Stimulated activated CD8-positive, alpha-beta memory T cell treated with anti-CD3 and anti-CD28 coated beads, Interleukin-4, amount 100 ng/mL, for 48 hours (primary cell): ENCODE results near the gene NOC4L.

Experiments
- DNase-seq: peaks from one replicate; pipeline ENCODE4 v3.0.0-alpha.2; 2020

NOC4L gene

DNA sequence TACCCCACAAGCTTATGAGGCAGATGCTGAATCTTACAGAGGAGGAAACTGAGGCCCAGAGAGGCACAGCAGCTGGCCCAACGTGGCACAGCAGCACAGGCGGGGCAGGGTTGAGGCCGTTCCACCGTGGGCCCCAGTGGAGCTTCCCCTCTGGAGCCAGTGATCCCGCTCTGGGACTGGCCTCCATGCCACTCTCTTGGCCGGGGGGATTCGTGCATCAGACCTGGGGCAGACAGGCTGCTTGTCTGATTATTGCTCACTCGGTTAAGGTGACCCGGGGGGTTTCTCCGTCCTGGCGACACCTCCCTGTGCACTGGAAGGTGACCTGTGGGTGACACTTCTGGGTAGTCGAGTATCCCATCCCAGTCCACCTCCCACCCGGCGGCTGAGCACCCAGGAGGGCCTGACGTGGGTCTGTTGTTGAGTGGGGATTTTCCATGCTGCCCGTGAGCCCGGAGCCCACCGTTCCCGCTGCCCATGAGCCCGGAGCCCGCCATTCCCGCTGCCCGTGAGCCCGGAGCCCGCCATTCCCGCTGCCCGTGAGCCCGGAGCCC lies 27.8 kb downstream of the NOC4L start:
- DNase-seq, result no peak

DNA sequence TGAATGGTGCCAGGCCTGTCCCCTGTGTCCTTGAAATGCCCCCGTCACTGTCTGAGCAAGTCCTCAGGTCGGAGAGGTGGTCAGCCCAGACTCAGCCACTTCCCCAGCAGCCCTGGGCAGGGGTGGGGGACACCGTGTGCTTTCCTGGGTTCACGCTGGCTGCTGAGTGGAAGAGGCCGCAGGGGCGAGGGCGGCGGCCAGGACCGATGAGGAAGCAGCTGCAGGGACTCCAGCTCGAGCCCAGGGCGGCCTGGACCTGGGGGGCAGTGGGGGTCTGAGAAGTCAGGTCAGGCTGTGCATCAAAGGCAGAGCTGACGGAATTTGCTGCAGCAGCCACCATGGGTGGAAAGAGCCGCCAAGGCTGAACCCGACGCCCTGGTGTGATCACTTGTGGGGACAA lies 28.4 kb downstream of the NOC4L start:
- DNase-seq, result no peak

DNA sequence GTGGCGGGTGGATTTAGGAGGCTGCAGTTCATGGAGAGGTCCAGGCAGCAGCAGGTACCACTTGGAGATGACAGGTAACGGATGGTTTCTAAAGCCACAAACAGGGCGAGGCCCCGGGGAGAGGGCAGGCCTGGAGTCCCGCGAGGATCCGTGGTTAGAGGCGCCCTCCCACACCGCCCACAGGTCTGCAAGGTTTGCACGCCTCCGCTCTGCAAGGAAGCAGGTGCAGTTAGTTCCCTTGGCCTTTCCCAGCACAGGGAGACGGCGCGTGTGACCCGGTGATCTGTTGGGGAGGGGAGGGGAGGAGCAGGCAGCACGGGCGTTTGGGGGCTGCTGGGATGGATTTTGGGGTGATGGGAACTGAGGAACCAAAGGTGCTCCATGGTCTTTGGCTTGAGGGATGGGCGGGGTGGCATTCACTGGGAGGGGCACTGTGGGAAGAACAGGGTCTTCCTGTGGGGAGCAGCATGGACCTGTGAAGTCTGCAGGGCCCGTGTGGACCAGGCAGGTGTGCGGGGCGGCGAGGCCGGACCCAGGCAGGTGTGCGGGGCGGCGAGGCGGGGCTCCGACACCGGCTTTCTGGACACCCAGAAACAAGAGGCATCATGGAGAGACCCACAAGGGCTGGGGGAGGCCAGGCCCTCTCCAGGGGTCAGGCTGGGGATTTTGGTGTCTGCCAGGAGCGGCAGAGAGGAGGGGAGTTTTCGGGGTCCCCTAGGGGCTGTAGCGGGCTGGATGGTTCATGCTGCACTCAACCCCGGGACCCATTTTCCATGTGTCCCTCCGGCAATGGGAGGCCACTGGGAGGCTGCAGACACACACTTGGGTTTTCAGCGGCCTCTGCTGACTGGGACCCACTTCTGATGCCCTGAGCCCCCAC lies 29.1 kb downstream of the NOC4L start:
- no peak for DNase-seq

DNA sequence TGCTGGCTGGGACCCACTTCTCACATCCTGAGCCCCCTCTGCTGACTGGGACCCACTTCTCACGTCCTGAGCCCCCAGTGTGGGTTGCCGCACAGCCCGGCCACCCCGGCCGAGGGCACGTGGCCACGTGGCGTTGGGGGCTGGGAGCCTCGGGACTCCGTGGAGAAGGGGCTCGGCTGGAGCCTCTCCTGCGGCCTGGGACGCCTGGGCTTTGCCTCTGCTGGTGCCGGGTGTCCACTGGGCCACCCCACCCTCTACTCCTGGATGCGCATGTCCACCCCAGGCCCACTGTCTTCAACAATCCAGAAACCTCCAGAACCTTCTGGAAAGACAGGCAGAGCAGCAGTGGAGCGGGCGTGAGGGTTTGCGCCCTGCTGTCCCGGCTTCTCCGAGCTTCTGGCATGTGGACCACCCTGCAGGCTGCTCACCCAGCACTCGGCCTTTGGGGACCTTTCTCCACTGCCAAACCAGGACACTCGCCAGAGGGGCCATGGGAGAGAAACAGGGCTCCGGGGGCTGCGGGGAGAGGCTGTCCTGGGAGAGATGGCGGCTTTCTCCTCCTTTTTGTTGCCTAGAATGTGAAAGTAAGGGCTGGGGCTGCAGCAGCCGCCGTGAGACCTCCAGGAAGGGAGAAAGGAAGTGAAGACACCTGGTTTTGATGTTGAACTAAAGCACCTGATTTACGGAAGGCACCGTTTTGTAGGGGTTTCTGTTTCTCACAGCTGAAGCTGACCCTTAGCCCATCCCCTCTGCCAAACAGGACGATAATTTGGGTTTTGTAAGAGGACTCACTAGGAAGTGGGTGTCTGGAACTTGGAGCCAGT lies 30.0 kb downstream of the NOC4L start:
- no peak for DNase-seq

DNA sequence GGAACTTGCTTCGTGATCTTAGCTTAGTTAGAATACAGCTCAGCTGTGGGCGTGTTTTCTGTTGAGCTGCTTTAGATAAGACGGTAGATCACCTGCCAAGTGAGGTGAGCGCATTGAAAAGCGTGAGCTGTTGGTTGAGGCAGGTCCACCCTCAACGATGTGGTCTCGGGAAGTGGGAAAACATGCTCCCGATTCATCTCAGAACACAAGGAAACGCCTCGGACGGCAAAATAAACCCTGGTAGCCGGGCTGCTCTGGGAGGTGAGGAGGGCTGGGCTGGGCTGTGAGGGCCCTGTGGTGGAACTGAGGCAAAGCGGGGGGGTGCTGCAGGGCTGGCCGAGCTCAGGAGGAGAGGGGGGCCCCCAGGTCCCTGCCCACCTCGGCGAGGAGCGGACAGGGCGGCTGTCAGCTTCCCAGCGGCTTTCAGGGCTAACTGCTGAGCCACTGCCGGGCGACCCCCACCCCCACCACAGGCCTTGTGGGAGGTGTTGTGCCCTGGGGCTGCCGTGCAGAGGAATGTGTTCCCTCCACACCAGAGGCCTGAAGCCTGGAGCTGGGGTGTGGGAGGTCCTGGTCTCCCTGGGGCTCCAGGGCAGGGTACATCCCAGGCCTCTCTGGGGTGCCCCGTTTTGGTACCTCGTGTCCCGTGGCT lies 30.7 kb downstream of the NOC4L start:
- DNase-seq, result no peak

DNA sequence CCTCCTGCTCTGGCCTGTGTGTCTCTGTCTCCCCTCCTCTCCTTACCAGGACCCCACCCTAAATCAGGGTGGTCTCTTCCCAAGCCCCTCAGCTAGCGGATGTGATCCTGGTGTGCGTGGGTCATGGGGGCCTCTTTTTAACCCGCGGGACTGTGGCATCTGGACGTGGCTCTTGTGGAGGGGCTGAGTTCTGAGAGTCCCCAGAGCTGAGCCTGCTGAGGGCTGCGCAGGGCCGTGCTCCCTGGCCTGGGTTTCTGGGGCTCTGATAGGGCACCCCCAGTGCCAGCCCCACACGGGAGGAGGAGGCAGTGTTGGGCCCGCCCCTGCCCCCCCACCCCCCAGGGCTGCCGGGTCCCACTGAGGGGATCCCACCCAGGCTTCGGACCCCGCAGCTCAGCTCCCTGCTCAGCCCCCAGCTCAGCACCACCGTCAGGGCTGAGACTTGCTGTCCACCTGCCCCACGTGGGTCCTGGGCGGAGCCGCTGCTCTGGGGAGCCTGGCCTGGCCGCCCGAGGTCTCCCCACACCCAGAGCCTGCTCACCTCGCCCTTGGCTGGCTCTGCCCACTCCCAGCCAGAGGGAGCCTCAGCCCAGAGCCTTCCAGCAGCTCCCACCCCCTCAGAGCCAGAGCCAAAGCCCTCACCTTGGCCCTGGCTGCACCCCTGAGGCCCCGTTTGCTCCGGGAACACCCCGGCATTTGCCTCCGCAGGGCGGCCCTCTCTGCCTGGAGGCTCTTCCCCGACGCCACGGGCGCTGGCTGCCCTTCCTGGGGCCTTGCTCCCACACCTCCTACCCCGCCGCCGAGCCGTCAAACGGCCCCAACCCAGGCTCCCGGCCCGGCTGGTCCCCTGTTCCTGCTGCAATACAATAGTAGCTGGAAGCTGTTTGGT lies 31.5 kb downstream of the NOC4L start:
- DNase-seq, result no peak

DNA sequence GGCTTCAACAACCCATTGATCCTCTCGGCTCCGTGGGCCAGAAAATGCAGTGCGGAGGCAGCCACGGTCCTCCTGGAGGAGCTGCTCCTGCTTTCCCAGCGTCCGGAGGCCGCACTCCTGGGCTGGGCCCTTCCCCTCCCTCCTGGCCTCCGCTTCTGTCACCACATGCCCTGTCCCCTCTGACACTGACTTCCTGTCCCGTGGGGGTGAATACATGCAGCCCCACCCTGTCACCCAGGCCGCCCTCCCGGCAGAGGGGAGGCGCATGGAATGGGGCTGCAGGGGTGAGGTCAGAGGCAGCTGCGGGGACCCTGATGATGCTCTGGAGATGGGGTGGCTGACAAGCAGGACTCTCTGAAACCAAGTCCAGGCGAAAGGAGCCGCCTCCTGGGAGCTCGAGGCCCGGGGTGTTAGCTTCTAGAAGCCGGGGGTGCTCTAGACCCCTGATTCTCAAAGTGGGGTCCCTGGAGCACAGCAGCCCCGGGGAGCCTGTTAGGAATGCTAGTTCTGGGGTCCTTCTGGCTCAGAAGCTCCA lies 32.2 kb downstream of the NOC4L start:
- no peak for DNase-seq

DNA sequence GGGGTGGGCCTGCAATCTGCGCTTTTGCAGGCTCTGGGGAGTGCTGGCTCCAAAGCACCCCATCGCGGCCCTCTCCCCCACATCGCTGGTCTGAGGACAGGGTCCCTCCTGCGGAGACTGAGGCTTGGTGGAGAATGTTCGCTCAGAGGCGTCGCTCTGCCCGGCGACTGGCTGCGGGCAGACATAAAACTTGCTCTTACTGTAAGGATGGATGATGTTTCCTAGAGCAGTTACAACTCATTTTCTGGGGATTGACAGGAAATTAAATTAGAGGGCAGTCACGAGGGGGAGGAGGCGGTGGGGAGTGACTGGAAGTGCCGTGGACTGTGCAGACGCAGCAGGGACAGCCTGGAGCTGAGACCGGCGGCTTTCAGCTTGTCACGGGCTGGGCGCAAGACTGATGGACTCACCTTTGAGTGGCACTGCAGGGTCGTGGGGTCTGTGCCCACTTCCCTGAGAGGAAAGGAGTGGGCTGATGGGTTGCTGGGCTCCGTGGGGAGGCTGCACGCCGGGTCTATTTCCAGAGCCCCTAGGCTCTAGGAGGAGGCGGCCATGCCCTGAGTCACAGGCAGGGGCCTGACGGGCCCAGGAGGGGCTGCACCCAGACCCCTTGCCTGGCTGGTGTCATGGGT lies 32.8 kb downstream of the NOC4L start:
- no peak for DNase-seq

DNA sequence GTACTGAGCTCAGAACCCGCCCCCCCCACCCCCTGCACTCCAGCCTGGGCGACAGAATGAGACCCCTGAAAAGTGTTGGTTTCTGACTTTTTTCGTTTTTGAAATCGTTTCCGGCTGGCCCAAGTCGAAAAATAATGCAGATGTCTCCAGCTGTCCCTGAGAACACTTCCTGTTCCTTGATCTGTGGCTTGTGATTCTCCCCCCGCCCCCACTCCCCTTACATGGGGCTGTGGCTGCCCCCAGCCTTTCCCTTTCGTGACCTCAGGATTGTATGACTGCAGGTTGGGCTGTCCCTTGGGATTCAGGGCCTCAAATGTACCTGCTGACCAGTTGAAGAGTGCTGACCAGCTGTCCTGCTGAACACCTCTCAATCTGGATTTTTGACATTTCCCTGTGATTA lies 34.1 kb downstream of the NOC4L start:
- DNase-seq, result no peak

DNA sequence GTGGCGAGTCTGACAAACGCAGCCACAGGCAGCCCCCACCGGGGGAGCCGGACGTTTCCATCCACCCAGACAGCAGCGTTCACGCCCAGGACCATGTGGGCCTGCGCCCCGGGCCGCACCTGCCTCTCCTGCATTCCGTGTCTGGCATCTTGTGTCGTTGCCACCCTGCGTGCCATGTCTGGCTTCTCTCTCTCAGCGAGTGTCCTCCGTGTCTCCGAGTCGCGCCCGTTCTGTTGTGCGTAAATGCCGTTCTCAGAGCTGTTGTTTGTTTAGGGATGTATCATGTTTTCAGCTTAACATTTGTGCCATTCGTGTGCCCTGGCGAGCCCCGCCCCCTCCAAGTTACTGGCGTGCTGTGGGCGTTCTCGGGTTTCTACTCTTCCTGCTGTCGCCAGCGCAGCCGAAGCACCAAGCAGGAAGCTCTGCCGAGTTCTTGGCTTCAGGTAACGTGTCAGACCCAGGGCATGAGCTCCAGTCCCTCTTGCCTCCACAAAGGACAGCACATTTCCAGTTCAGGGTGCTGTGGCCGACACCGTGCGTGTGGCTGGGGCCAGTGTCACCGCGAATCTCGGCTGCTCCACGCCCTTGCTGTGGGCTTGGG lies 34.6 kb downstream of the NOC4L start:
- no peak for DNase-seq

DNA sequence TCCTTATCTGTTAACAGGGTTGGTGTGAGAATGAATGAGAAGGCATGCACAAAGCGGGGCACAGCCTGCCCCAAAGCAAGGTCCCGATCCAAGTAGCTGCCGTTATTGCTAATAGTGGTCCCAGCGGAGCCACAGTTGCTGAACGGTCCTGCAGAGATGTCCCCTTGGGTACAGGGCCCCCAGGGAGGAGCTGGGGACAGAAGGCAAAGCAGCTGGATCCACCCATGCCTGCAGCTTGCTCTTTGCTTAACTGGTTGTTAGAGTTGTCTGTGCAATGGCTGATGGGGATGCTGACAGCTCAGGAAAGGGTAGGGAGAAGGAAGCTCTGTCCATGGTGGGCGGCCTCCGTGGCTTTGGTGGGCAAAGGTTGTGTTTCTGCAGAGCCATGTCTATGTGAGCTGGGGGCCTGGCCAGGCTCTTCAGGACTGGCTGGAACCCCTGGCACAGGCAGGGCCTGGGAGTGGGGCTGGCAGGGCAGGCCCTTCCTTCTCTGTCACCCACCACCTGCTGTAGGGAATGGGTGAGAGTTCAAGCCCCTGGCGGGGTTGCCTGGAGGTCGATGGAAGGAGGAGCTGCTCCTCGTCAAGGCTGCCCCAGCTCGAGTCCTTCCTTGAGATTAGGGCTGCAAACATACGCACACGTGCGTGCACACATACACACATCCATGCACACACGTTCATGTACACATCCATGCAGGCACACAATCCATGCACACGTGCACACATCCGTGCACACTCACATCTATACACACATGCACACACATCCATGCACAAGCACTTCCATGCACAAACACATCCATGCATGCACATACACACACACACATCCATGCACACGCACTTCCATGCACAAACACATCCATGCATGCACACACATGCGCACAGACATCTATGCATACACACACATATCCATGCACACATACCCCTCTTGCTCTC lies 35.4 kb downstream of the NOC4L start:
- no peak for DNase-seq

DNA sequence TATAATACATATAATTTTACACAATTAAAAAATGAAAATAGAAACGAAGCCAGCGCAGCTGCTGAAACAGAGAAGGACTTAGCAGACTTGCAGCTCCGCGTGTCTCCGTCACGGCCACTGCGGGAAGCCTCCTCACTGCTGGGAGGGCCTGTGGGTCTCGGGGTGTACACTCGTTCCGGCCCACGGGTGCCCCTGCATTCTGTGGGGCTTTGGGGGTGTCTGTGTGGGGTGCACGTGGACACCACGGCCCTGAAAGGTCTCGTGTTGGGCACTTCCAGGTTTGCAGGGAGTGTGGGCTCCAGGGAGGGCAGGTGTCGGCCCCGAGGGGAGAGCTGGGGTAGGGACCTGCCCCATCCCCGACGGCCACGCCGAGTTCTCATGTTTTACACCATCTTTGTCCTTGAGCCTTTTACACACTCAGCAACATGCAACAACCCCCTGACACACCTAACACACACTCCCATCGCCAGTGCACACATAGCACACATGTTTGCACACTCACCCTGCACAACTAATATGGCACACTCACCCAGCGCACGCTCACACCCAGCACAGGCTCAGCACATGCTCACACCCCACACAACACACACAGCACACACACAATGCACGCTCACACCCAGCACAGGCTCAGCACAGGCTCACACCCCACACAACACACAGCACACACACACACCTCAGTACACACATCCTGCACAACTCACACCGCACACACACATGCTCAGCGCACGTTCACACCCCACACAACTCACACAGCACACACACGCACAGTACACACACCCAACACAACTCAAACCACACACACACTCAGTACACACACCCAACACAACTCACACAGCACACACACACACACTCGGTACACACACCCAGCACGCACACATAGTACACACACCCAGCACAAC lies 36.6 kb downstream of the NOC4L start:
- DNase-seq, result no peak

DNA sequence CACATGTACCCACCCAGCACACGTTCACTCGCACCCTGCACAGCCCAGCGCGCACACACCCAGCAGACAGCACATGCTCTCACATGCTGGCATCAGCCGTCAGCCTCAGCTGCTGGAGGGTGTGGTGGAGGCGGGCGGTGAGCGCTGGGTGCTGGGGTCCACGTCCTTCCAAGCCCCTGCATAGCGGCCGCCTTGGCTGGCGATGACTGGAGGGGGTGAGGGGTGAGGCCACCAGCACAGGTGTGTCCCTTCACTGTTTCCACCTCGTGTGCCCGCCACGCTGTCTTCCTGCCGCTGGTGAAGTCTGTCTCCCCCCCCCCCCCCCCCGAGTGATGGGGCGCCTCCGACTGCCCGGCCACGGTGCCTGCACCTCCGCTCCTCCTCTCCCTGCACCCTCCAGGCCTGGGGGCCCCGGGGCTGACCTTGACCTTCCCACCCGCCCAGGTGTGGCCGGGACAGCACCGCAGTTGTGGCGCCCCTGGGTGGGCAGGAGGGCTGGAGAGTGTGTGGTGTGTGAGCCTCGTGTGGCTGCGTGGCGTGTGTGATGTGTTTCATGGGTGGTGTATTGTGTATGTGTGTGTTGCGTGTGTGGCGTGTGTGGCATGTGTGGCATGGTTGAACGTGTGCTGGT lies 37.4 kb downstream of the NOC4L start:
- DNase-seq, result no peak

DNA sequence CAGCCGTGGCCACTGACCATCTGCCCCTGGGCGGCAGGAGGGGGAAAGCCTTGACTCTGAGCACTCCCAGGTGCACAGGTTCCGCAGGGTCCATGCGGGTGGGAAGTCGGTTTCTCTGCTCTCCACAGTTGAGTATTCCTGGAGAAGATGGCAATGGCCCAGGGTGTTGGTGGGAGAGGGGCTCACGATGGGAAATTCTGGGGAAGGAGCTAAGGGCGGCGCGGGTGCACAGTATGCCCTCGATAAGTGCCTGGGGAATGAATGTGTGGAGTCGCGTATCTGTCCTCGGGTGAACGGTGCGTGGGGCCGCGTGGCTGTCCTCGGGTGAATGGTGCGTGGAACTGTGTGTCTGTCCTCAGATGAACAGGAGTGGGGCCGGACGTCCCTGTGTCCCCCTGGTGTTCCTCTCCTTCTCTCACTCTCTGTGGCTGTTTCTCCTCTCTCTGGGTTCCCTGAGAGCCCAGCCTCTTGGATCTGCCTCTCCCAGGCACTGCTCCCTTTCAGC lies 38.0 kb downstream of the NOC4L start:
- DNase-seq, result no peak

DNA sequence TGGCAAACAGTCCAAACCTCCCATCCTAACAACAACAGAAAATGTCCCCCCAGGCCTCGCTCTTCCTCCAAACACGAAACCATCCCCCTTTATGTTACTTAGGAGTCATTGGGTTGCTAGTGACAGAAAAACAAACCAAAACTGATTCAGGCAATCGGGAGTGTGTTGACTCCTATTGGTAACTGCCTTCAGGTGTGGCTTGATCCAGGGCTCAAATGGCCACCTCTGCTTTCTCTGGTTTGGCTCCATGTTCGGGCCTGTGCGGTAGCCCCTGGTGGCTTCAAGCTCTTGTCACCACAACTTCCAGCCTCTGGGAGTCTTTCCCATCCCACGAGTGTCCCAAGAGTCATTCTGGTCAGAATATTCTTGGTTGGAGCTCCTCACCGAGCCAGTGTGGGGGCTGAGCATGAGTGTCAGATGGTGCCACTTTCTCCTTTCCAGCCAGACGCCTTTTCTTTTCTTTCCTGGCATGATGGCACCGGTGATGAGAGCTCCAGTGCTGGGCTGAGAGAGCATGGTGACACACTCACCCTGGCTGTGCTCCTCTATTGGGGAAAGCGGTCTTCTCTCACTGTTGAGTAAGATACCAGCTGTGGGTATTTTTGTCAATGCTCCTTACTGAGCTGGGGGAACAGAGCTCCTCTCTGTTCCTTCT lies 38.6 kb downstream of the NOC4L start:
- DNase-seq, result no peak

DNA sequence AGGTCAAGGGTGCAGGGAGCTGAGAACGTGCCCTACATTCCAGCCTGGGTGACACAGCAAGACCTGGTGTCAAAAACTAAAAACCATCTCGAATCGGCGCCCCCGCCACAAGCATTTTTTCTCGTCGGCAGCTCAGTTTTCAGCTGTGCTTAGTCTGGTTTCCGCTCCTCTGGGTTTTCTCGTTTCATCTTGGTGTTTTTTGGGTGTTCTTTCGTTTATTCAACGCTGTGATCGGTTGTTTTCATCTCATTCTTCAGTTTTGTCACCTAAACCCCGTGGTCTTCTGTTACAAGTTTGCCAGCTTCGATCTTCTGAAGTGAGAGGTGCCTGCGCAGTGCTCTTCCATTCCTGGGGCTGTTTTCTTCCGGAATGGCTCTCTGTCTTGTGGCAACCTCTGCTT lies 41.4 kb downstream of the NOC4L start:
- no peak for DNase-seq

DNA sequence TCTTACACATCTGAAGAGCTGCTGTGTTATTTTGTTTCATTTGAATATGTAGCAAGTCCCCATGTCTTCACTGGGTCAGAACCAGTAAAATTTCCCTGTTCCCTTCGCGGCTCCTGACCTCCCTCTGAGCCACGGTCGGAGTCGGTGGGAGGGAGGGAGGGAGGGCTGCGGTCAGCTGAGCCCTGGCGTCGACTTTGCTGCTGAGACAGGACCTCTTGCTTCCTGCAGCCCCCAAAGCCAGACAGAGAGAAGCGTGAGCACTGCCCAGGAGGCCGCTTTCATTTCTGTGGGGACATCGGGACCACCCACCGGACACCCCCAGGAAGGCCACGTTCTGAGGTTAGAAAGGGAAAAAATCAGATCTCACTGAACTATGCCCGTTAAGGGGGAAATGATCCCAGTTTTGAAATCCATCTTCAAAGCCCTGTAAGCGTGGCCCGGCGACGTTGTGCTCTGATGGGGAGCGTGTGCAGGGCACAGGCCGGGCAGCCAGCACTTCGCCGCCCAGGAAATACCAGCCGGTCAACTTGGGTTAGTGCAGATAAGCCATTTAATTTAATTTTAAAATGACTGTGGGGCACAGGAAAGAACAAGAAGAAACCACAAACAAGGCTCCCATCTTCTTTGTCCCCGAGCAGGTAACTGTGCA lies 42.1 kb downstream of the NOC4L start:
- DNase-seq, result no peak
